Cardiac muscle cell (in vitro differentiated cells and primary cell): ENCODE results near the gene RHOT2. TPM values are rescaled to one million over a fixed set of nuclear protein-coding genes. Genes with fewer than 3 reads are reported as not detected.
A peak's percentile ranks its signal among the peaks of the same experiment; 100 is the strongest.

Experiments used
- DNase-seq, 2 donors: peaks; one replicate each; pipeline versions ENCODE4 v3.0.0 to v3.0.0-alpha.2; 2010 to 2017; ENCODE audit warnings: low read depth in 1 of 2, low spot score in 1 of 2
- H3K27ac ChIP-seq: fragments of 200-600 bp; sonication (generic); 2 replicates; pipeline ENCODE4 v1.5.1; 2016
- H3K27me3 ChIP-seq: fragments of 200-600 bp; sonication (generic); 2 replicates; pipeline ENCODE4 v1.6.0; 2016; ENCODE audit warnings: control low read depth
- H3K36me3 ChIP-seq: fragments of 200-600 bp; sonication (generic); 2 replicates; pipeline ENCODE4 v1.5.1; 2016; ENCODE audit warnings: control low read depth
- H3K4me1 ChIP-seq: fragments of 200-600 bp; sonication (generic); 2 replicates; pipeline ENCODE4 v1.8.1; 2017; ENCODE audit warnings: low read depth, mild to moderate bottlenecking, mixed run types
- H3K4me3 ChIP-seq: fragments of 200-600 bp; sonication (generic); 2 replicates; pipeline ENCODE4 v1.5.1; 2016; ENCODE audit warnings: mild to moderate bottlenecking
- H3K9me3 ChIP-seq: fragments of 200-600 bp; sonication (generic); 2 replicates; pipeline ENCODE4 v1.5.1; 2017; ENCODE audit warnings: low read depth, mild to moderate bottlenecking, control low read depth
- polyA plus RNA-seq: library from polyadenylated mRNA; unstranded; fragments of >200 nt; fragmentation: Nextera tagmentation; extraction: Ambion mirVana; gene quantifications from 2 replicates; pipeline ENCODE4 v1.2.1, GENCODE V29; 2016
- total RNA-seq: library from RNA; depleted of rRNA; stranded (reverse); fragments of >200 nt; gene quantifications from 2 replicates; pipeline ENCODE4 v1.2.3, GENCODE V29; 2016
- TF ChIP-seq, protein P1 (sequence below): IDR thresholded peaks from 2 replicates; pipeline ENCODE4 v1.5.1; 2012; ENCODE audit warnings: low read depth, mild to moderate bottlenecking, low read length

The RHOT2 gene
- total and polyA plus RNA-seq, 2 experiments from 2014 or later, result 294 to 305 TPM

DNA sequence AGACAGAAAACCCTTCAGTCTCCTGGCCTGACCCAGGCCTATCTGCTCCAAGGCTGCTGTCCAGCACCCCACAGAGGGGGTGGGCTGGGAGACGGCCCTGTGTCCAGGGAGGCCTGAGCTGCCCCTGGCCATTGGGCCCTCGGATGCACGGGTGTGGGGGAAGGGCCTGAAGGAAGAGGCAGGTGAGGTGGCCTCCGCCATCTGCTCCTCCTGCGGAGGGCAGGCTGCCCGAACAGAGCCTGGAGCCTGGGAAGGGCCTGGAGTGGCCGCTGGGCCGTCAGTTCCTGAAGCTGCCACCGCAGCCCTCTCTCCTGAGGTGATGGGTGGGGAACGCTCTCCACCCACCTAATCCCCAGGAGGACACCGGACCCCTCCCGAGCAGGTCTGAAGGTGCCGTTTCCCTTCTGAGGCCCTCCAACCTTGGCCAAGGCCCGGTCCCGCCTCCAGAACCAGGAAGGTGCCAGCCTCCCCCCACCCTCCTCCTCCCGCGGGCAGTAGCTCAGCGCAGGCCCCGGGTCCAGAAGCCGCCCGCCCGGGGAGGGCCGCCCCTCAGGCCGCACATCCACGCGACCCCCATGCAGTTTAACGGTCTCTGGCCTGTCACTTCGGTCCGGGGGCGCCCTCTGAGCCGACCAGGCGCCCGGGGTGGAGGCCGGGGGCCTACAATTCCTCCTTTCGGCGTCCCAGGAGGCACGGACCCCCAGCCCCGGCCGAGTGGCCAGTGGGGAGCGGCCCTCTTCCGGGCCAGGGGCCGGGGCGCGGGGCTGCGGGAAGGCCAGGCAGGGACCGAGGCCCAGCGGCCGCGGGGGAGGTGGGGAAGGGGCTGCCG, 36.8 kb downstream of the RHOT2 start:
- Histone ChIP-seq H3K4me3 (no peak overlapping the region), H3K27ac (no peak overlapping the region), H3K4me1 (peaks cover 1% of the 10 kb centered on the region), H3K9me3 (no peaks in the 10 kb centered on the region), H3K27me3 (peaks cover 95% of the 10 kb centered on the region), H3K36me3 (no peaks in the 10 kb centered on the region)
- TF ChIP-seq, protein P1, sequence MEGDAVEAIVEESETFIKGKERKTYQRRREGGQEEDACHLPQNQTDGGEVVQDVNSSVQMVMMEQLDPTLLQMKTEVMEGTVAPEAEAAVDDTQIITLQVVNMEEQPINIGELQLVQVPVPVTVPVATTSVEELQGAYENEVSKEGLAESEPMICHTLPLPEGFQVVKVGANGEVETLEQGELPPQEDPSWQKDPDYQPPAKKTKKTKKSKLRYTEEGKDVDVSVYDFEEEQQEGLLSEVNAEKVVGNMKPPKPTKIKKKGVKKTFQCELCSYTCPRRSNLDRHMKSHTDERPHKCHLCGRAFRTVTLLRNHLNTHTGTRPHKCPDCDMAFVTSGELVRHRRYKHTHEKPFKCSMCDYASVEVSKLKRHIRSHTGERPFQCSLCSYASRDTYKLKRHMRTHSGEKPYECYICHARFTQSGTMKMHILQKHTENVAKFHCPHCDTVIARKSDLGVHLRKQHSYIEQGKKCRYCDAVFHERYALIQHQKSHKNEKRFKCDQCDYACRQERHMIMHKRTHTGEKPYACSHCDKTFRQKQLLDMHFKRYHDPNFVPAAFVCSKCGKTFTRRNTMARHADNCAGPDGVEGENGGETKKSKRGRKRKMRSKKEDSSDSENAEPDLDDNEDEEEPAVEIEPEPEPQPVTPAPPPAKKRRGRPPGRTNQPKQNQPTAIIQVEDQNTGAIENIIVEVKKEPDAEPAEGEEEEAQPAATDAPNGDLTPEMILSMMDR, result no peak
- DNase-seq, result peak in 1 of 2 donors; percentile 46

DNA sequence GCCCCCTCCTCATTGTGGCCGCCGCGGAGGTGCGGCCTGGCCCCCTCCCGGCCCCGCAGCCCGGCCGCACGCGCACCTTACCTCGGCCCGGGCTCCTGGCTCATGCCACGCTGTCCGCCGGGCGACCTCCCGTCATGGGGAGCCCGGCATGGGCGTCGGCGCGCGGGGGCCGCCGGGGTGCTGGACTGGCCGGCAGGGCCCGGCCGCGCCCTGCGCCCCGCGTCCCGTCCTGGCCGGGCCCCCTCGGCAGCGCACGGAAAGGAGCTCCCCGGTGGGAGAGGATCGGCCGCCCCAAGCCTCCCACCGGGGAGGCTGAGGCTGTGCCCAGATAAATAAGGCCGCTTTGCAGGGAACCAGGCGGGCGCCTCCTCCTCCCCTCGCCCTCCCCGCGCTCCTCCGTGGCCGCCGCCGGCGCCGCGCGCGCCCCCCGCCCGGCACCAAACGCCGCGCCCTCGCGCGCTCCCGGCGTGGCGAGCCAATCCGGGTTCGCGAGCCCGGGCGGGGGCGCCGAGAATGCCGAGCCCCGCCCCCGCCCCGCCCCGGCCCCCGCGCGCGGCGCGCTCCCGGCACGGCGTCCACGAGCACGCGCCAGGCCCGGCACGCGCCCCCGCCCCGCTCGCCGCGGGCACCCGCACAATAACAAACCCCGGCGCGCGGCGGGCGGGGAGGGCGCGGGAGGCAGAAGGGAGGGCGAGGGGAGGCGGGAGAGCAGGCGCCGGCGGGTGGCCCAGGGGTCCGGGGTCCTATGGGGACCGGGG, 37.7 kb downstream of the RHOT2 start, which contains the start of gene FBXL16:
Gene FBXL16 (minus strand): TSS at position 371 of the 758 bp plus-strand sequence. CDS start 8,396 bp downstream, outside the sequence.
- H3K27me3 ChIP-seq, result peaks cover 86% of the 10 kb centered on the region
- DNase-seq, result no peak
- H3K36me3 ChIP-seq, result no peaks in the 10 kb centered on the region
- no peak within 1 kb of the TSS for H3K27ac ChIP-seq
- peaks cover 10% of the 10 kb centered on the region for H3K4me1 ChIP-seq
- TF ChIP-seq, protein P1, result no peak
- H3K9me3 ChIP-seq, result no peaks in the 10 kb centered on the region
- H3K4me3 ChIP-seq, result no peak within 1 kb of the TSS

DNA sequence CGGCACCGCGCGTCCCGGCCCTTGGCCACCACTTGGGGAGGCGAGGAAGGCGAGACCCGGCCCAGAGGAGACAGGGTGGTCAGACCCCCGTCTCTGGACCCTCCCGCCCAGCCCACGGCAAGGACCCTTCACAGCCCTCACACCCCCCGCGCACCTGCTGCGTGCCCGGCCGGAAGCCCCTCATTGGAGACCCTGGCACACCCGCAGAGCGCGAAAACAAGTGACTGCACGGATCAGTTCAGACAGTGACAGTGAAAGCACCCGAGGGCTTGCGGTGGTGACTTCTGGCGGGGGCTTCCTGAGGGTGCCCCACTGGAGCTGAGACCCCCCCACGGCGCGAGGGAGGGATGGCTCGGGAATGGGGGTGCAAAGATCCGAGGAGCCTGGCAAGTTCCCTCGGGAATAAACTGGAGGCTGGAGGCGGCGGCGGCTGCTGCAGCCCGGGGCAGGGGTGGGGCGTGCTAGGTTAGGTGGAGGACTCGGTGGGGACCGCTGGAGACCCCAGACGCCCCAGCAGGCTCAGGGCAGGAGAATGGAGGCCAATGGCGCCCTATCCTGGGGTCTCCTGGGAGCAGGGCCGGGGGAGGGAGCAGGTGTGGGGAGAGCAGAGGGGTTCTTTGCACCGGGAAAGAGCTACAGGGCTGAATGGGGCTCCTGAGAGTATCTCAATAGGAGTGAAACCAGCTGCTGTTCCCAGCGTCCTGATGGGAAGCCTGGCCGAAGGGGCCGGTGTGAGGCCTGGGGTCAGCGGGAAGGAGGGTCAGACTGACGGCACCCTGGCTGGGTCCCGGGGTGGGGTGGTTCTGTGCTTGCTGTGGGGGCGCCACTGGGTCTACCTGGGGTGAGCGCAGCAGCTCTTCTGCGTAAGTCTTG, 38.5 kb downstream of the RHOT2 start:
- H3K4me3 ChIP-seq, result no peak overlapping the region
- no peak overlapping the region for H3K27ac ChIP-seq
- H3K36me3 ChIP-seq, result no peaks in the 10 kb centered on the region
- H3K4me1 ChIP-seq, result peaks cover 13% of the 10 kb centered on the region
- H3K27me3 ChIP-seq, result peaks cover 78% of the 10 kb centered on the region
- no peaks in the 10 kb centered on the region for H3K9me3 ChIP-seq
- DNase-seq, result no peak
- TF ChIP-seq, protein P1, result no peak

DNA sequence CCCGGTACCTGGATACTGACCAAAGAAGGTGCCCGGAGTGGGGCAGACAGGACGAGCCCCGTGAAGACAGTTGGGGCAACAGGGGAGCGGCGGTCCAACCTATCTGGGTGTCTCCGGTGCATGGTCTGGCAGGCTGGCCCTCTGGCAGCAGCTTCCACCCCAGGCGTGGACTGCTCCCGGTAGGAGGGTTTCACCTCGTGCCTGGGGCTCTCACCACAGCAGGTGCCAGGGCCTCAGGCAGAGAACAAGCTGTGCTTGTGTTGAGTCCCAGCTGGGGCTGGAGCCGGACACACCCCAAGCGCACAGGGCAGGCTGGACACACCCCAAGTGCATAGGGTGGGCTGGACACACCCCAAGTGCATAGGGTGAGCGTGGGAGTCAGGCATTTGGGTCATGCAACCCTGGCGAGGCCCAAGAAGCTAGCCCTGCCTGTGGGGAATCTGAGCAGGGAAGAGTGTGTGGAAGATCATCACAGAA, 39.2 kb downstream of the RHOT2 start:
- no peak for DNase-seq
- Histone ChIP-seq H3K4me3 (no peak overlapping the region), H3K9me3 (no peaks in the 10 kb centered on the region), H3K27me3 (peaks cover 72% of the 10 kb centered on the region), H3K4me1 (peaks cover 13% of the 10 kb centered on the region), H3K27ac (no peak overlapping the region), H3K36me3 (no peaks in the 10 kb centered on the region)
- TF ChIP-seq, protein P1, result no peak

DNA sequence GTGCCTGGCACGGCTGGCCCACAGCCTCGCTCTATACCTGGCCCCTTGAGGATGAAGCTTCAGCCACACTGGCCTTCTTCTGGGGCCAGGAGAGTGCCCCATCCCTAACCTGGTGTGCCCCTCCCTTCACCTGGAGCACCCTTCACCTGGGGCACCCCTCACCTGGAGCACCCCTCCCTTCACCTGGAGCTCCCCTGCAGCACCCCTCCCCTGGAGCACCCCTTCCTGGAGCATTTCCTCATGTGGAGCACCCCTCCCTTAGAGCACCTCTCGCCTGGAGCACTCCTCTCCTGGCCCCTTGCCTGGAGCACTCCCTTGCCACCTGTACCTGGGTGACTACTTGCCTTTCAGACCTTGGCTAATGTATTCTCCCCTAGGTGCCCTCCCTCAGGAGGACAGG, 40.1 kb downstream of the RHOT2 start:
- H3K9me3 ChIP-seq, result no peaks in the 10 kb centered on the region
- H3K27me3 ChIP-seq, result peaks cover 62% of the 10 kb centered on the region
- DNase-seq, result no peak
- H3K4me1 ChIP-seq, result peaks cover 13% of the 10 kb centered on the region
- no peak overlapping the region for H3K4me3 ChIP-seq
- no peak overlapping the region for H3K27ac ChIP-seq
- TF ChIP-seq, protein P1, result no peak
- H3K36me3 ChIP-seq, result no peaks in the 10 kb centered on the region
